Measurements from ENCODE around the gene GLCCI1. TPM values are rescaled to one million over a fixed set of nuclear protein-coding genes. Genes with fewer than 3 reads are reported as not detected.

Gene GLCCI1
- polyA plus RNA-seq, 1 donor from 2014 or later: 37.2 TPM

GRCh38 chr7:8126601-8127167 lies 158.1 kb downstream of the GLCCI1 start:
- no peaks in the 10 kb centered on the region for H3K79me2 ChIP-seq (replicated peaks; ENCODE audit: insufficient read depth, low read length)
- H3F3A ChIP-seq (ENCODE audit: insufficient read depth, low read length, poor library complexity, severe bottlenecking): no peaks in the 10 kb centered on the region
- H3K4me3 ChIP-seq (ENCODE audit: low read length): no peak overlapping the region
- no peaks in the 10 kb centered on the region for H3K9me3 ChIP-seq (ENCODE audit: low read length)
- H3K9me2 ChIP-seq (ENCODE audit: insufficient read depth, low read length): no peaks in the 10 kb centered on the region
- H3K4me2 ChIP-seq (ENCODE audit: low read length): no peak overlapping the region
- no peak for TF ChIP-seq POLR2AphosphoS5 (IDR thresholded peaks at IDR 0.05)
- TF ChIP-seq EZH2 (IDR thresholded peaks at IDR 0.05; ENCODE audit: borderline replicate concordance, insufficient read depth, low read length, poor library complexity, severe bottlenecking): no peak
- TF ChIP-seq CTCF (IDR thresholded peaks at IDR 0.05; ENCODE audit: poor library complexity, severe bottlenecking): no peak
- TF ChIP-seq TAF1 (IDR thresholded peaks at IDR 0.05; ENCODE audit: low read depth): no peak
- TF ChIP-seq RAD21 (conservative IDR thresholded peaks at IDR 0.05): no peak
- TF ChIP-seq MXI1 (conservative IDR thresholded peaks at IDR 0.05; ENCODE audit: poor library complexity, severe bottlenecking): no peak
- no peak for TF ChIP-seq REST (IDR thresholded peaks at IDR 0.05; ENCODE audit: borderline replicate concordance)
- no peak for TF ChIP-seq EP300 (conservative IDR thresholded peaks at IDR 0.05; ENCODE audit: poor library complexity, severe bottlenecking)
- no peak for TF ChIP-seq SMC3 (conservative IDR thresholded peaks at IDR 0.05; ENCODE audit: poor library complexity)
- no peak overlapping the region for H3K9ac ChIP-seq (ENCODE audit: low read length)
- no peaks in the 10 kb centered on the region for H3K27me3 ChIP-seq (ENCODE audit: insufficient read depth, low read depth, low read length)
- no peaks in the 10 kb centered on the region for H4K20me1 ChIP-seq (ENCODE audit: insufficient read depth)
- H2AFZ ChIP-seq (ENCODE audit: low read depth, low read length): no peak overlapping the region
- no peak overlapping the region for H3K27ac ChIP-seq (ENCODE audit: low read length)
- H3K36me3 ChIP-seq (ENCODE audit: insufficient read depth, low read length): no peaks in the 10 kb centered on the region

- no peaks in the 10 kb centered on the region for H3F3A ChIP-seq (ENCODE audit: insufficient read depth, low read length, poor library complexity, severe bottlenecking)
- no peak overlapping the region for H3K27ac ChIP-seq (ENCODE audit: low read length)
- H3K27me3 ChIP-seq (ENCODE audit: insufficient read depth, low read depth, low read length): no peaks in the 10 kb centered on the region
- H3K9ac ChIP-seq (ENCODE audit: low read length): no peak overlapping the region
- H3K9me2 ChIP-seq (ENCODE audit: insufficient read depth, low read length): no peaks in the 10 kb centered on the region
- H3K4me2 ChIP-seq (ENCODE audit: low read length): no peak overlapping the region
- no peaks in the 10 kb centered on the region for H3K79me2 ChIP-seq (replicated peaks; ENCODE audit: insufficient read depth, low read length)
- no peak for TF ChIP-seq POLR2AphosphoS5 (IDR thresholded peaks at IDR 0.05)
- TF ChIP-seq MXI1 (conservative IDR thresholded peaks at IDR 0.05; ENCODE audit: poor library complexity, severe bottlenecking): no peak
- TF ChIP-seq SMC3 (conservative IDR thresholded peaks at IDR 0.05; ENCODE audit: poor library complexity): no peak
- no peak for TF ChIP-seq EZH2 (IDR thresholded peaks at IDR 0.05; ENCODE audit: borderline replicate concordance, insufficient read depth, low read length, poor library complexity, severe bottlenecking)
- TF ChIP-seq TAF1 (IDR thresholded peaks at IDR 0.05; ENCODE audit: low read depth): no peak
- no peak for TF ChIP-seq CTCF (IDR thresholded peaks at IDR 0.05; ENCODE audit: poor library complexity, severe bottlenecking)
- TF ChIP-seq EP300 (conservative IDR thresholded peaks at IDR 0.05; ENCODE audit: poor library complexity, severe bottlenecking): no peak
- no peak for TF ChIP-seq RAD21 (conservative IDR thresholded peaks at IDR 0.05)
- no peak for TF ChIP-seq REST (IDR thresholded peaks at IDR 0.05; ENCODE audit: borderline replicate concordance)
- H3K9me3 ChIP-seq (ENCODE audit: low read length): no peaks in the 10 kb centered on the region
- no peaks in the 10 kb centered on the region for H4K20me1 ChIP-seq (ENCODE audit: insufficient read depth)
- no peak overlapping the region for H2AFZ ChIP-seq (ENCODE audit: low read depth, low read length)
- H3K36me3 ChIP-seq (ENCODE audit: insufficient read depth, low read length): no peaks in the 10 kb centered on the region
- H3K4me3 ChIP-seq (ENCODE audit: low read length): no peak overlapping the region
Measured at GRCh38 chr7:8128449-8129317, 160.1 kb downstream of the GLCCI1 start.
